Measurements from ENCODE around the gene MCM3. TPM values are rescaled to one million over a fixed set of nuclear protein-coding genes. Genes with fewer than 3 reads are reported as not detected.

MCM3 gene
- polyA plus RNA-seq, 12 donors, result 35.7 to 63.8 (median 44.9) TPM; not detected in 1

DNA sequence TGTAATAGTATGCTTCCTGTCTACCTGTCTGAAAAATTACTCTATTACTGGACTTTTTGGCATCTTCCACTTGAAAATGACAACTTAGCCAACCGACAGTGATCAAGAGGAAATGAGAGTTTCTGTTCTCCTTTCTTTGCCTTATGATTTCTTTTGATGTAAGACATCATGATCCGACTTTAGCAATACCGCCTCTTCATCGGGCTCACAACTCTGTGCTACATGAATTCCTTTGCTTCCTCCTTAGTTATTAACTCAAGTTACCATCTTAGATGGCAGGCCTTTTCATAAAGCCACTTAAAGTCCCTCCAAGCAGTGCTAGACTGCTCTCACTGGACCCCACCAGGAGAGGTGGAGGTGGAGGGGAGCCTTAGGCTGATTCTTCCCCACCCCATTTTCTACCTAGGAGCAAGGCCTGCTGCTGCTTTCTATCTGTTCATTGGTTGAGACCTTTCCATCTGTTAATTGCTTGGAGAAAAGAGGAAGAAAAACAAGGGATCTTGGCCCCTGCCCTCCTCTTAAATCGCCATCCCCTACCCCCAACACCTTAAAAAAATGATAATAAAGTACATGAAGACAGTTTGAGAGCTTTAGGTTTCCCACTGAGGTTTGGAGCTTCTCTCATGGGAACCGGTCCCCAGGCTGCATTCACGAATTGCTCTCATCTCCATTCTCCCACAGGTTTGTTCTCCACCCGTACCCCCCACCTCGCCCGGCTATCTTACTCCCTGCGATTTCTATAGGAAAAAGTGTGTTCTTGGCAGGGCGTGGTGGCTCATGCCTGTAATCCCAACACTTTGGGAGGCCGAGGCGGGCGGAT, 21.6 kb upstream of the MCM3 start:
- no peak for DNase-seq

DNA sequence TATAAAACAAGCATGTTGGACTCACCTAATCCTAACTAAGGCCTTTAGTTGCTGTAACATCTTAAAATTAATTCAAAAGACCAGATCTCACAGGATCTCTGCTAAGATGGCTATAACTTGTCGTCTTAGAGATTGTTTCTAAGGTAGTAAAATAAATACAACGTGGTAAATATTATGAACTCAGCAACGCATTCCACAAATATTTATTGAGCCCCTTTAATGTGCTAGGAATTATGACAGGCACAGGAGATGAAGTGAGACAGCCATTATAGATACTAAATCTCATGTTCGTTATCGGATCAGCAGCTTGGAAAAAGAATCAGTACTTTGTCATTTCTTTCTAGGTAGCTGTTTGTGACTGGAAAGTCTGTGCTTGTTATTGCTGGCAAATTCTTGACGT, 20.9 kb upstream of the MCM3 start:
- DNase-seq, result no peak

DNA sequence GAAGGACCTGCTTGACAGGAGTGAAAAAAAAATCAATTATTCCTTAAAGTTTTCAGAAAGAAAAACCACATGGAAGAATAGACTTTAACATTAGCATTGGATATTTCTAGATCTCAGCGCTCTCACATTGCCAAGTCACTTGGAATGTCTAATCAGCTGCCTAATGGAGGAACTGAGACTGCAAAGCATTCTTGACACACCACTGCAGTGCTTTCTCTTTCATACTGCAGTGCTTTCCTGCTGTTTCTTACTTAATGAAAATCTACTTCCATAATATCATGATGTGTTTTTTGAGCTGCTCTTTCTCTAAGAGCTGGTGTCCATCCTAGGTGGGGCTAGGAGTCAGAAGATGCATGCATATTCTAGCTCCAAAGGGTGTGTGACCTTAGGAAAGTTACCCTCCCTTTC, 20.4 kb upstream of the MCM3 start:
- DNase-seq, result no peak

DNA sequence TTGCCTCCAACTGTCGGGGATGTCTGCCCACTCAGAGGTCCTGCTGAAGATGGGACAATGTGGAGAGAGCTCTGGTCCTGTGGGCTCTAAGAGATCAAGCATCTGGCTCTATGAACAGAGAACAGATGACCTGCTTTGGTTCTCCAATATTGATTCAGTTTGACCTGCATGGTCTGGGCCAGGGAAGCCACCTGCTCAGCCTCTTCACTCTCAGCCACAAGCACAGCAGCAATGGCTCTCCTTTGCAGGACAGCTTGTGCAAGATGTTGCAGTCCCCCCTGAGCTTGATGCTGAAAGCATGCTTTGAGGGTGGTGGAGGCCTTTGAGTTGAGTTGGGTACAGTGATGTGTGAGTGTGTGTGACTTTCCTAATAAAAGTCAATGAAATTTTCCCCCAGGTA, 18.6 kb upstream of the MCM3 start:
- no peak for DNase-seq

DNA sequence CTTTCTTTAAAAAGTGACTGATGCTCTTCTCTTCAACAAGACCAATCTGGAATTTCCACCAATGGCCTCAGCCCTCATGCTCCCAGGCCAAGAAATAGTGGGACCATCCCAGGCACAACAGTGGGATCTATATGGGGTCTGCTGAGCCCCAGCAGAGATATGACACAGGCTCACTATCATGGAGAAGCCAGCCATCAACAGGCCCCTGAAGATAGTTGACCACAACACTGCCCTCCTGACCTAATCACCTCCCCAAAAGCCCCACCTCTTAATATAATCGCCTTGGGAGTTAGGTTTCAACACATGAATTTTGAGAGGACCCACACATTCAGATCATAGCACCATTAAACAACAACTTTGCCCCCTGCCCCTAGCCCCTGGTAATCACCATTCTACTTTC, 16.8 kb upstream of the MCM3 start:
- no peak for DNase-seq

DNA sequence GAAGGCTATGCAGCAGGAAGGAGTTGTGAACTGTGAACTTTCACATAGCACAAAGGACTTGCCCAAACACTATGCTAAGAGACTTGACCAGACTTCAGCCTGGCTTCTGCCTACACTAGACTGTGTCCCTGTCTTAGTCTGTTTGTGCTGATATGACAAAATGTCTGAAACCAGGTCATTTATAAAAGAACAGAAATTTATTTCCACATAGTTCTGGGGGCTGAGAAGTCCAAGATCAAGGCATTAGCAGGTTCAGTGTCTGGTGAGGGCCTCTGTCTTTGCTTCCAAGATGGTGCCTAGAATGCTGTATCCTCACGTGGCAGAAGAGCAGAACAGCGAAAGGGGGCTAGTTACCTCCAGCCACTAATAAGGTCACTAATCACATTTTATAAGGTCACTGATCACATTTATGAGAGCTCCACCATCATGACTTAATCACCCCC, 16.0 kb upstream of the MCM3 start:
- DNase-seq, result no peak

DNA sequence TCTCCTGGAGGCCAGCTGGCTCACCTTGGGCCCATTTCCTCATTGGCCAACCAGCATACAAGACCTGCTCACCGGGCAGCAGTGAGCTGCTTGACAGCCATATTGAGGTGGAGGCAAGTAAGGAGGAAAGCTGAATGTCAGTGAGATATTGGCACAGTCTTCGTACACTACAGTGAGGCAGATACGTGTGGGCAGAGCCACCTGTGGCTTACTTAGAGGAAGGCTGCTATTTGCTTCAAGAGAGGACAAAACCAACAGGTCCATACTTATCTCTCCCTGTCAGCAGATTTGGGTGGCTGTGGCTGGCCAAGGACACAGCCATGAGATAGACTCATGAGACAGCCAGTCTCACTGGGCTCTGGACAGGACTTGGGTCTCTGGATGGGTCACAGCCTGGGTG, 15.1 kb upstream of the MCM3 start:
- DNase-seq, result no peak

DNA sequence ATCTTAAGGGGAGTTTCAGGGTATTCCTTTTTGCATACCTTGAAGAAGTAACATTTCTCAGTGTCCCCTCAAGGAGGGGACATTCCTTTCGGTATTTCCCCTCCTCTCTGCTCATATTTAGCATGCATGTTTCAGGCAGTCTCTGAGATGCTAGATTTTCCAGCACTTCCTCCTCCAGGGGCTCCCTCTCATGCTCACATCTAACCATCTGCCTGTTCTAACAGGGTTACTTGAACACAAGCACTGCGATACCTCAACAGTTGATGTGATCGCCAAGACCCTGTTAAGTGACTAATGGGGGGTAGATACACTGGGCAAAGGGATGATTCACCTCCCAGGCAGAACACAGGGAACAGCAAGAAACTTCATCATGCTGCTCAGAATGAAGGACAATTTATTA, 12.9 kb upstream of the MCM3 start:
- DNase-seq, result no peak

DNA sequence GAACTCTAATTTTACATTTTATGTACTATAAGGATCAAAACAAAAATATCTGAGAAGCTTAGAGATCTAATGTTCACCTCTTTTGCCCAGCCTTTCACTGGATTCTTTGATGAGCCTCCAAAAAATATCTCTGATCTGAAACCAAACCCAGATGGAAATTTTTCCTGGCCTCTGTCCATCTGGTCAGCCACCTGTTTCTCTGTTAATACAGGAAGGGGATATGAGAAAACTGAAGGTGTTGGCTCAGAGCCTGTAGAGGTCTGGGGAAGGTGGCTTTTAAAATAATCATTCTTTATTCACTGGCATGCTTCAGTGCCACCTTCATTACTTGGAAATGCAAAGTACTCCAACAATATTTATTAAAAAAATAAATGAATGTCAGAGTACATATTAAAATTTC, 8.5 kb upstream of the MCM3 start:
- no peak for DNase-seq

DNA sequence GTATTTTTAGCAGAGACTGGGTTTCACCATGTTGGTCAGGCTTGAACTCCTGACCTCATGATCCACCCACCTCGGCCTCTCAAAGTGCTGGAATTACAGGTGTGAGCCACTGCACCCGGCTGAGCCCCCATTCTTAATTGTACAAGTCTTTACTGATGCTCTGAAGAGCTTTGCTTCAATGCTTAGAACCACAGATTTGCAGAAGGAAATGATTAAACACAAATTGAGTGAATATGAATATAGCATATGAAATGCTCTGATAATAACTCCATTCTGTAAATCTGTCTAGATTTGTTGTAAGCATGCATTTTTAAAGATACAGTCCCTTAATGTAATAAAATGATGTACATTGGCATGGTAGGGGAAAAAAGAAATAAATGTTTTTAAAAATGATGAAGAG, 4.3 kb upstream of the MCM3 start:
- DNase-seq, result no peak

DNA sequence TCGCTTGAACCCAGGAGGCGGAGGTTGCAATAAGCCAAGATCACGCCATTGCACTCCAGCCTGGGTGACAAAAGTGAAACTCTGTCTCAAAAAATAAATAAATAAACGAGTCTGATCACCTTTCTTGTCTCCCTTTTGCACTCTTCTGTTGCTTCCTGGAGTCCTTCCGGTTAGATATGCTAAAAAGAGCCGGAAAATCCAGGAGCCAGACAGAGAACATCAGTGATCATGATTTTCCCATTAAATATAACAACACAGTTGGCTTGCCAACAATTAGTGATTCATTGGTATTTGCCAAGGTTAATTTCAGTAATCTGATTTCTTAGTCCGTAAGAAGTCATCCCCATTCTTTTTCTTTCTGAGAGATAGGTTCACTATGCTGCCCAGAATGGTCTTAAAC, 3.7 kb upstream of the MCM3 start:
- DNase-seq, result no peak

DNA sequence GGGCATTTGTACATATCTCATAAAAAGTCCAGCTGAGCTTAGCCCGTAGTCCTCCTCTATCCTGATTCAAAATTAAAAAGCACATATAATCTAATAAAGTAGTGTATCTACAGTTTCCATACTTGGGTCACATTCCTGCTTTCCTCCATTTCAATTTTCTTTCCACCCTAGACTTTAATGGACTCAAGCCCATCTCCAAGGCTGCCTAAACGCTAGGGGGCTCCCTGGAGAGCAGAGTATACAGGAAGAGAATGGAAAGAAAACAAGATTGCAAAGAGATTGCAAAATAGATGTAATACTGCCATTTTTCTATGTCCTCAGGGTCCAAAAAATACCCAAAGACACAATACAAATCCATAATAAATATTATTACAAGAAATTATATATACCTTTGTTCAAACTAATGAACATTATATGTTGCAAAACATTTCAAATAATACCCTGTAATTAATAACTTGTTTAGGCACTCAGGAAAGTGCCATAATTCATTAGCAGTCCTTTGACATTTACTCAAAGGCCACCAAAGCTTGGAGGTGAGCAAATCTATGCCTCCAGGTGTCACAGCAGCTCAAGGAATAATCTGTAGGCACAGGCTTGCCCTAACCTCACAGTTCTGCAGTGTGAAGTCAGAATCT, 2.4 kb upstream of the MCM3 start:
- no peak for DNase-seq

DNA sequence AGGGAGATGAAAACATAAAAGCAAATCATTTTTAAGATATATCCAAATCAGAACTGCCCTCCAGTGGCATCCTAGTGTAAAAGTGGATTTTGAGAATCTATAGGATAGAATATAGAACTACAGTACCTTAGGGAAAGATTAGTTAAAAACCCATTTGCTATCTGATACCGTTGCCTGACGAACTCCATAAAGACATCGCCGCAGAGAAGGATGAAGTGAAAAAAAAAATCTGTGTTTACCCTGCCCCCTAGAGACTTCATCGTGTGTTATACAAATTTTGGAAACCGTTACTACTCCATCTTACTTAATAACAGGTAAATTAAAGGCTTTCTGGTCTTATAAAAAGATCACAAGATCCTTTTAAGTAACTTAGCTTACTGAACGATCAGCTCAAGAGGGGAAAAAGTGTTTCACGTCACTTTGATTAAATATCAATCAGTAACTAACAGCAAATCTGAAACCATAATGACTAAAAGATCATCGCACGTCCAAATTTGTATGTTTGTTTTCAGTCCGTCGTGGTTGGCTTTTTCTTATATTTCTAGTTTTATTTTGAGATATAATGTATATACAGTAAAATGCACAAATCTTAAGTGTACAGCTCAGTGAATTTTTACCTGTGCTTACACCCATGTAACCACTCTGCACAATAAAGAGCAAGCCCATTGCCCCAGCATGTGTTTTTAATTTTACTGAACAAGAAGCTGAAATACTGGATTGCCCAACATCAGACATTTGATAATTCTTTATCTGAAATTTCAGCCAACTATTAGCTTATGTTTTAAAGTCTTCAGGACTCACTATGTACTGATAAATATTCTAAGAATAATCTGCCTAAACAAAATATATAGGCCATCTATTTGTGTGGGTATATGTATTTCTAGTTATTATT, 881 bp upstream of the MCM3 start:
- DNase-seq, result no peak

DNA sequence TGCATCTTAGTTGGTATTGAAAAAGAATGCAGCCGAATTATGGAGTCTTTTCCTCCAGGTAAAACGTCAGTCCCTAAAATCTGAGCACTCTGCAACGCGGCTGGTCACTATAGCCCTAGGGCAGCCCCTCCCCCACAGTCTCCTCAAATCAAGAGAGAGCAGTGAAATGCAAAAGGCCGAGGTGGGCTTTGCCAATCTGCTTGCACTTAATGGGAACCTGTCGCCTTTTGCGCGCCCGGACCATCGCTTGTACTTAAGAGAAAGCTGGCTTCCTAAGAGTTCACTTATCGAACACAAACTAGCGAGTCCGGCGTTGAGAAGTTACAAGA, 447 bp downstream of the MCM3 start:
- no peak for DNase-seq

DNA sequence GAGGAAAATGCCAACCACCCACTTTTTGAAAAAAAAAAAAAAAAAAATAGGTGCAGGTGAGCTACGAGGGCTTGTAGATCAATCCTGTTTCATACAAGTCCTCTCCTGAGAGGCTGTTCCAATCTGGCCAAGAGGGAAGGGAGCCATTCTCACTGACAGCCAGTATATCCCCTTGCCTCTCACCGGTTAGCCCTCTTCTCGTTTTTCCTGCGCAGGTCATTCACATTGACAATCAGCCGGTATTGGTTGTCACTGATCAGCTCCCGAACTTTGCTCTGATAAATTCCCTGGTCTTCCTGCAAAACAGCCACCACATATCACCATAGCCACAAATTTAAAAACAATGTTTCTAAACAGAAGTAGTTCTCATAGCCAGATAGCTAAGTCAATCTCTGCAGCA, 1.4 kb downstream of the MCM3 start:
- no peak for DNase-seq

DNA sequence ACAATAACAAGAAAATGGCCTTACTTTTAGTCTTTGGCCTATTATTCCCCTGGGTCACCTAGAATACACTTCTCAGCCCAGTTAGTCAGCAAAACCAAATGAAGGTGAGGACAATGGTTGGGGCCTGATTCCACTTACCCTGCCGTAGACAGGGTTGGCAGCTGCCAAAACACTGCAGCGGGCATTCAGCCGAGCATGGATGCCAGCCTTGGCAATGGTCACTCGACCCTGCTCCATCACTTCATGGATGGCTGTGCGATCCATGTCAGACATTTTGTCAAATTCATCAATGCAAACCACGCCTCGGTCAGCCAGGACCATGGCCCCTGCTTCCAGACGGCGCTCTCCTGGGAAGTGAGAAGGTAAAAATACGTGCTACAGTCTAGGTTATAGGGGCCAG, 8.4 kb downstream of the MCM3 start:
- DNase-seq, result no peak

DNA sequence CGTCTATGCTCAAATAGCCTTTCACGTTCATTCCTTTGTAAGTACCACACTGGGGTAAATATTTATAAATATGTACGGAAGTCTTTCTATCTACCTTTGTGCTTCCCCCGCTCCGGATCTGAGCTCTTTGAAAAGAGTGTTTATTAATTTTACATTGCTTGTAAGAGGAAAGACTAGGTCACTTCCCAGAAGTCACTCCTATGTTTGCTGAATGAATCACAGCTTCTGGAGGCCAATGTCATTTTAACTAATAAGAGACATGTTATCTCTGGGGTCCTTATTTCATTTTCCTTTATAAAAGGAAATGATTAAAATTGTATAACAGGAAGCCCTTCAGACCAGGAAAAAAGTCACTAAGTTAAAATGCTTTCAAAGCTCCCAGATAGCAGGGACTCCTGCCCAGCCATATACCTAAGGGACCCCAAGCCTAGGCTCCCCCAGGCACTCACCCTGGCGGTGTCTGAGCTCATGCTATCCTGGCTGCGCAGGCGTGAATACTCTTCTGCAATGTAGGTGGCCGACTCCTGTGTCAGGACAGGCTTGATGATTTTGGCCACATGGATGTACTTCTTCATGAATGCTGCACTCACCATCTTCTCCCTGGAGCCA, 12.6 kb downstream of the MCM3 start:
- DNase-seq, result no peak

DNA sequence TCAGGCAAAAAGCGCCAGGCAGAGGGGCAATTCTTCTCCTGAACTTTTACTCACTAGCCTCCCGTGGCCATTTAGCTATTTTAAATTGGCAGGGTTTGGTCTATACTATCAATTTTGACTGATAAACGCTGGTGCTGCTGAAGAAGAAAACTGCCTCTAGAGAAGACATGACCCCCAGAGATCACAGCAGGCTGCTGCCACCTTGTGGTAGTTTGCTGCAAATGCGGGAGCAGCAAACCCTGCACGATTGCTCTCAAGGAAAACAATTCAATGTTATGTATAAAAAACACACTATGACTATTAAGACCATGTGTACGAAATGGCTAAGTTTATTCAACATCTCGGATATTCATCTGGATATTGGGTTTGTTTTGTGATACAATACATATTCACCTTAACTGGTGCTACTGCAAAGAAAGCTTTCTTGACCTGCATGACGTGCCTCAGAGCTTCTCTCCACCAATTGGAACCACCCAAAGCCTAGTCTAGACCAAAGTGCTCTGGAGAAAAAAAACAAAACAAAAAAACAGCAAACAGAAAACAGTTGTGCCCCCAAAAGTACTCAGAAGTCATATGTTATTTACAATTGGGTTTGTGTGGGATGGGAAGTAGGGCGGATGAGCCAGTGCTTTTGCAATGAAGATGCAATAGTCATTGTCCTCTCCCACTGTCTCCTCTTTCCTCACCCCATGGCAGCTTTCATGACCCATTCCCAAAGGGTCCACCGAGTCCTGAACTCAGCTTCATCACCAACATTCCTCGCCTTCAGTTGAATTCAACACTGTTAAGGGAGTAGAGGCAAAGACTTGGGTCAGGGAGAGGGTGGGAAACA, 20.6 kb downstream of the MCM3 start:
- DNase-seq, result peak; percentile 56

DNA sequence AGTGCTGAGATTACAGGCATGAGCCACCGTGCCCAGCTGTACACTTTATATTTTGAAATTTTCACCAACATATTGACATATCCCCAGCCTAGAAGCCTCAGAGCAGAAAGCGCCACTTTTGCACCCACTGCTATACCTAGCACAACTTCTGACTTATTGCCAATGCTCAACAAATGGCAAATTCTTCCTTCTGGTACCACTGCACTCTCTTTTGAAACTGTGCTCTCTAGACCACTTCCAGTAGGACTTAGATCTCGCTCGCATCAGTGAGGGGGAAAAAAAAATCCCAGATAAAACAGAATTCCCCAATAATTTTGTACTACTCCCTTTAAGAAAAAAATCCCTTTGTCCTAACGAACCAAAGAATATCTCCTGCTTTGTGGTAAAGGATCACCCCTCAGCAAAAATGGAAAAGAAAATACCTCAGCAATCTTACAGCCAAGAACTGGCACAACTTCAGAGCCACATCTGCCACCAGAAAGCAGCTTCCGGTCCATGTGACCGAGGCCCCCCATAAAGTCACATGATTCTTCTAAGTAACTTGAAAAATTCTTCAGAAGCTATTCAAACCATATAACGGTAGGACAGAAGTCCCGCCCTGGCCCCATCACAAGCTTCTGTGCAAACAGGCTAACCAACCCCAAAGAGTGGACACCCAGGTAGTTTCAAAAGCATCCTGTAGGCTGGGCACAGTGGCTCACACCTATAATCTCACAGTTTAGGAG, 21.8 kb downstream of the MCM3 start:
- DNase-seq, result no peak

DNA sequence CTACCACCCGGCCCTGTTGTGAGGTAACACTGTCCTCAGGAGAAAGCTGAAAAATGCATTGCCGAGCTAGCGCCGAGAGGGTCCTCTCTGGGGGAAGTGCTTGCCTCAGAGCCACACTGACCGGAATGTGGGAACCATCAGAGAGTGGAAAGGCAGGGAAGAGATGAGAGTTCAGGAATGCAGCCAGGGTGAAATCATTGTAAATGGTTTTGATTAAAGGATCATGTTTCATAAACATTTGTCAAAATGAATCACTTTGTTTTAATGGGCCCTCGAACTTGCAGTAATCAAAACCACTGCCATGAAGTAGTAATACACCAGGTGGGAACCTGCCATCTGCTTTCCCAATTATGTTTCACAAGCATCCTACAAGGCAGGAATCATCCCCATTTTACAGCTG, 23.3 kb downstream of the MCM3 start:
- DNase-seq, result no peak

DNA sequence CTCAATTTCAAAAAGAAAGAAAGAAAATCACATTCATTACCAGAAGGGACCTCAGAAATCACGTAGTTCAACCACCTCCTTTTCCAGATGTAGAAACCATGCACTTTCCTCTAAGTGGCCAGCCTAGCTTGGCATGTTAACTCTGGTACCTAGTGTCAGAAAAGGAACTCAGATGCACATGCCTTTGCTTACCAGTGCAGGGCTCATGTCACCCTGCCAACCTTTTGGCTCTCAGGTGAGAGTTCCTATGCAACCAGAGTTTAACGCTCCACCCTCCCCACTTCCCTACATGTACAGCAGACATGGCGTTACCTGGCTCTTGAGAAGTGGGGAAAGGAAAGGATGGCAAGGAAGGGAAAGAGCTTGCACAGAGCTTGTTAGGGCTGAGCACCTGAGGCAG, 23.9 kb downstream of the MCM3 start:
- DNase-seq, result no peak
